CD14-positive monocyte (primary cell): Measurements from ENCODE around the gene MAST1. TPM values are rescaled to one million over a fixed set of nuclear protein-coding genes. Genes with fewer than 3 reads are reported as not detected.

Experiments used
- DNase-seq, 3 donors: peaks; one replicate each; pipeline ENCODE4 v3.0.0-alpha.2; 2011 to 2022
- H2AFZ ChIP-seq: 2 replicates; pipeline ENCODE4 v1.6.0; 2012; ENCODE audit warnings: mild to moderate bottlenecking, low read depth, low read length, inconsistent platforms; ENCODE audit not compliant: insufficient read depth, poor library complexity, severe bottlenecking
- H3K27ac ChIP-seq, 2 donors: 1 replicate in 1 of 2; 2 replicates in 1 of 2; pipeline ENCODE4 v1.5.1; 2012 to 2013; ENCODE audit warnings: low read length in 2 of 2, control low read depth in 1 of 2, inconsistent platforms in 1 of 2, low read depth in 1 of 2, mild to moderate bottlenecking in 1 of 2
- H3K27me3 ChIP-seq, 2 donors: one replicate each; pipeline versions ENCODE4 v1.6.0 to v1.6.1; 2011 to 2013; ENCODE audit warnings: low read length in 2 of 2; ENCODE audit not compliant: control insufficient read depth in 2 of 2, insufficient read depth in 2 of 2
- H3K36me3 ChIP-seq, 2 donors: replicated peaks in 1 of 2; 1 replicate in 1 of 2; 2 replicates in 1 of 2; pipeline versions ENCODE4 v1.5.1 to v1.6.1; 2012 to 2013; ENCODE audit warnings: low read length in 2 of 2, control low read depth in 1 of 2, inconsistent platforms in 1 of 2, mild to moderate bottlenecking in 1 of 2; ENCODE audit not compliant: insufficient read depth in 2 of 2, control insufficient read depth in 1 of 2
- H3K4me1 ChIP-seq, 2 donors: 1 replicate in 1 of 2; 2 replicates in 1 of 2; pipeline versions ENCODE4 v1.5.1 to v1.6.1; 2012 to 2013; ENCODE audit warnings: low read length in 2 of 2, control low read depth in 1 of 2, inconsistent platforms in 1 of 2, mild to moderate bottlenecking in 1 of 2, moderate library complexity in 1 of 2; ENCODE audit not compliant: insufficient read depth in 2 of 2, control insufficient read depth in 1 of 2
- H3K4me2 ChIP-seq: replicated peaks from 2 replicates; pipeline ENCODE3; 2012; ENCODE audit warnings: low read length, moderate library complexity, mild to moderate bottlenecking; ENCODE audit not compliant: poor library complexity, severe bottlenecking; ENCODE audit errors: extremely low read depth
- H3K4me3 ChIP-seq, 3 experiments: fragments of 200-600 bp in 1 of 3; sonication (generic) in 1 of 3; replicated peaks in 1 of 3; 1 replicate in 2 of 3; 2 replicates in 1 of 3; pipeline ENCODE4 v1.5.1; 2011 to 2013; ENCODE audit warnings: low read length in 3 of 3, mild to moderate bottlenecking in 3 of 3, control low read depth in 2 of 3, low read depth in 2 of 3, inconsistent platforms in 1 of 3, moderate library complexity in 1 of 3
- H3K79me2 ChIP-seq: 2 replicates; pipeline ENCODE4 v1.6.0; 2012; ENCODE audit warnings: mild to moderate bottlenecking, control low read depth, inconsistent platforms, low read length, moderate library complexity; ENCODE audit not compliant: insufficient read depth
- H3K9ac ChIP-seq: 2 replicates; pipeline ENCODE4 v1.6.0; 2017; ENCODE audit warnings: low read length, mild to moderate bottlenecking; ENCODE audit not compliant: insufficient read depth, poor library complexity, severe bottlenecking
- H3K9me3 ChIP-seq, 2 donors: replicated peaks in 1 of 2; 1 replicate in 1 of 2; 2 replicates in 1 of 2; pipeline versions ENCODE4 v1.5.1 to v1.6.1; 2012 to 2013; ENCODE audit warnings: low read length in 2 of 2, control low read depth in 1 of 2; ENCODE audit not compliant: control insufficient read depth in 1 of 2, insufficient read depth in 1 of 2
- H4K20me1 ChIP-seq: 2 replicates; pipeline ENCODE4 v1.6.0; 2012; ENCODE audit warnings: mild to moderate bottlenecking, low read length, control low read depth, moderate library complexity; ENCODE audit not compliant: insufficient read depth
- H3K27ac Mint-ChIP-seq, 7 donors: one replicate each; pipeline ENCODE4 v1.8.0; 2020; ENCODE audit warnings: mild to moderate bottlenecking in 7 of 7, mixed read lengths in 7 of 7, moderate library complexity in 6 of 7, inconsistent platforms in 2 of 7
- H3K27me3 Mint-ChIP-seq, 3 donors: one replicate each; pipeline ENCODE4 v1.8.0; 2021 to 2022; ENCODE audit warnings: low read depth in 3 of 3, mild to moderate bottlenecking in 3 of 3, mixed read lengths in 3 of 3, moderate library complexity in 3 of 3, inconsistent platforms in 1 of 3
- H3K36me3 Mint-ChIP-seq, 2 donors: one replicate each; pipeline ENCODE4 v1.8.0; 2020; ENCODE audit warnings: mixed read lengths in 2 of 2, inconsistent platforms in 1 of 2, mild to moderate bottlenecking in 1 of 2
- H3K4me1 Mint-ChIP-seq: one replicate; pipeline ENCODE4 v1.8.0; 2020; ENCODE audit warnings: mild to moderate bottlenecking, mixed read lengths
- H3K4me3 Mint-ChIP-seq, 2 donors: one replicate each; pipeline ENCODE4 v1.8.0; 2020; ENCODE audit warnings: mild to moderate bottlenecking in 2 of 2, mixed read lengths in 2 of 2, moderate library complexity in 1 of 2
- H3K9me3 Mint-ChIP-seq, 7 donors: one replicate each; pipeline ENCODE4 v1.8.0; 2020 to 2022; ENCODE audit warnings: mixed read lengths in 7 of 7, mild to moderate bottlenecking in 6 of 7, moderate library complexity in 6 of 7, inconsistent platforms in 2 of 7
- CTCF ChIP-seq: fragments of 200-600 bp; IDR thresholded peaks from one replicate; pipeline ENCODE4 v1.8.0; 2022; ENCODE audit warnings: antibody characterized with exemption, mild to moderate bottlenecking
- WGBS: methylation state at CpG from one replicate; pipeline ENCODE4 v1.1.5; 2013; ENCODE audit warnings: missing lambda C conversion rate; ENCODE audit not compliant: insufficient coverage; 5-methylcytosine and 5-hydroxymethylcytosine counted together
- intact Hi-C, 2 donors: fragments of 100-400 bp; cut with micrococcal nuclease; formaldehyde crosslinking; loops; one replicate each; pipeline versions ENCODE4 v1.15.0 to v1.15.1; 2023
- polyA plus RNA-seq, 3 donors: library from polyadenylated mRNA; depleted of rRNA in 1 of 3; unstranded in 2 of 3; stranded (reverse) in 1 of 3; fragments of 300-500 nt in 2 of 3; fragments of >200 nt in 1 of 3; fragmentation: Illumina TruSeq in 2 of 3; gene quantifications; 1 replicate in 2 of 3; 2 replicates in 1 of 3; pipeline ENCODE4 v1.2.3, GENCODE V29; 2012 to 2021

Gene MAST1
- polyA plus RNA-seq, 3 donors: 0.28 to 3.6 (median 1.1) TPM

GRCh38 chr19:12865746-12866415 lies 27.6 kb downstream of the MAST1 start:
- H3K9me3 ChIP-seq: no peaks in the 10 kb centered on the region
- peaks cover 12 to 13% of the 10 kb centered on the region in 2 donors for H3K4me1 ChIP-seq
- peaks cover 0 to 7% (median 0%) of the 10 kb centered on the region in 7 donors for H3K9me3 Mint-ChIP-seq
- H3K27me3 ChIP-seq: peaks cover 0 to 2% of the 10 kb centered on the region in 2 donors
- no peak overlapping the region for H3K9ac ChIP-seq
- H3K4me1 Mint-ChIP-seq: peaks cover 6% of the 10 kb centered on the region
- no peaks in the 10 kb centered on the region for H4K20me1 ChIP-seq
- no peak overlapping the region for H3K4me3 Mint-ChIP-seq
- no peaks in the 10 kb centered on the region for H3K79me2 ChIP-seq
- H3K36me3 Mint-ChIP-seq: no peaks in the 10 kb centered on the region
- no peak for TF ChIP-seq CTCF
- no peaks in the 10 kb centered on the region for H3K36me3 ChIP-seq
- DNase-seq: no peak
- no peak overlapping the region for H2AFZ ChIP-seq
- H3K27ac Mint-ChIP-seq: no peak overlapping the region
- H3K4me3 ChIP-seq: no peak overlapping the region
- H3K27me3 Mint-ChIP-seq: peaks cover 2 to 15% (median 12%) of the 10 kb centered on the region in 3 donors
- 91% methylated on average over 17 of the region's 19 CpGs for WGBS
- no peak overlapping the region for H3K27ac ChIP-seq
- no peak overlapping the region for H3K4me2 ChIP-seq
- intact Hi-C loops: no loop called here

GRCh38 chr19:12866416-12867119 lies 28.3 kb downstream of the MAST1 start:
- peak overlapping the region; percentile 91 for H2AFZ ChIP-seq
- over 99% methylated on average over 16 of the region's 29 CpGs for WGBS

More at GRCh38 chr19:12866416-12867119, 28.3 kb downstream of the MAST1 start:
- no peak for TF ChIP-seq CTCF
- no peak for DNase-seq
- Mint-ChIP-seq H3K4me1 (peaks cover 6% of the 10 kb centered on the region), H3K27me3 (peaks cover 0 to 15% (median 12%) of the 10 kb centered on the region in 3 donors), H3K4me3 (peak overlapping the region in 1 of 2 donors; percentile 65), H3K36me3 (no peaks in the 10 kb centered on the region), H3K27ac (no peak overlapping the region), H3K9me3 (peaks cover 0 to 8% (median 0%) of the 10 kb centered on the region in 7 donors)
- Histone ChIP-seq H4K20me1 (no peaks in the 10 kb centered on the region), H3K27me3 (peaks cover 0 to 2% of the 10 kb centered on the region in 2 donors), H3K79me2 (no peaks in the 10 kb centered on the region), H3K4me3 (peak overlapping the region in 1 of 3 experiments; percentile 81), H3K4me1 (peaks cover 12 to 13% of the 10 kb centered on the region in 2 donors), H3K9me3 (no peaks in the 10 kb centered on the region), H3K4me2 (peak overlapping the region; percentile 93), H3K27ac (no peak overlapping the region), H3K36me3 (no peaks in the 10 kb centered on the region), H3K9ac (no peak overlapping the region)
- intact Hi-C loops: no loop called here
